Left ventricle myocardium inferior (tissue), 1 donor: ENCODE results near the gene NCKAP5. TPM values are rescaled to one million over a fixed set of nuclear protein-coding genes. Genes with fewer than 3 reads are reported as not detected.

ENCODE experiments used
- DNase-seq: peaks from one replicate; pipeline ENCODE4 v3.0.0-alpha.2; 2020
- H3K27ac ChIP-seq: fragments of 200-600 bp; replicated peaks from 2 replicates; pipeline ENCODE4 v1.8.0; 2021
- H3K27me3 ChIP-seq: fragments of 200-600 bp; 2 replicates; pipeline ENCODE4 v1.8.0; 2021; ENCODE audit warnings: low read depth
- H3K36me3 ChIP-seq: fragments of 200-600 bp; 2 replicates; pipeline ENCODE4 v1.8.0; 2021
- H3K4me1 ChIP-seq: fragments of 200-600 bp; 2 replicates; pipeline ENCODE4 v1.8.0; 2021
- H3K4me3 ChIP-seq: fragments of 200-600 bp; 2 replicates; pipeline ENCODE4 v1.8.0; 2021; ENCODE audit warnings: mild to moderate bottlenecking, moderate library complexity
- H3K9me3 ChIP-seq: fragments of 200-600 bp; replicated peaks from 2 replicates; pipeline ENCODE4 v1.8.0; 2021
- intact Hi-C: fragments of 100-400 bp; cut with micrococcal nuclease; formaldehyde crosslinking; loops from one replicate; pipeline ENCODE4 v1.11.0; 2022
- total RNA-seq: library from RNA; stranded (reverse); fragmentation: NEBNext Ultra II Directional; extraction: Animal tissue kit (Norgen Biotek cat#: 25700); gene quantifications from one replicate; pipeline ENCODE4 v1.2.1, GENCODE V29; 2021
- TF ChIP-seq, protein P1 (sequence below): fragments of 200-600 bp; IDR thresholded peaks from 2 replicates; pipeline ENCODE4 v1.8.0; 2021; ENCODE audit warnings: antibody characterized with exemption, mild to moderate bottlenecking, borderline replicate concordance
- donor health status: DM: no; HTN: yes; CAD: no; lungs with severe emphysema.

Gene NCKAP5
- total RNA-seq, 1 donor from 2014 or later: 6.0 TPM

DNA sequence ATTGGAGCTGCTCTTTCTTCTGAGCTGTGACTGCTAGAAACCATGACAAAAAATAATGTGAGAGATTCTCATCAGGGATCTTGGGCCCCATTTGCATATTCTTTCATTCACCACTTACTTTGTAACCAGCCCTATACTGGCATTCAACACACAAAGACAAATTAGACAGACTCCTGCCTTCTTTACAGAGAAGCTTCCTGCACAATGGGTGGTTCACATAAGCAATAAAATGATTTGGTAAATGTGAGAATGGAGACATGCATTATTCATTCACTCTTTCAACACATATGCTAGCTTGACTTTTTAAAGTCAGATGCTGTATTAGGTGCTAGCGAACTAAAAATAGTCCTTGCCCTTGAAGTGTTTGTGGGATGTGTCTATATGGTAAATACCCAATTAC is 174.4 kb downstream of the NCKAP5 start:
- intact Hi-C loops: no loop called here
- no peaks in the 10 kb centered on the region for H3K9me3 ChIP-seq
- H3K4me1 ChIP-seq: no peaks in the 10 kb centered on the region
- H3K4me3 ChIP-seq: no peak overlapping the region
- no peaks in the 10 kb centered on the region for H3K27me3 ChIP-seq
- H3K27ac ChIP-seq: no peak overlapping the region
- no peak for DNase-seq
- TF ChIP-seq, protein P1, sequence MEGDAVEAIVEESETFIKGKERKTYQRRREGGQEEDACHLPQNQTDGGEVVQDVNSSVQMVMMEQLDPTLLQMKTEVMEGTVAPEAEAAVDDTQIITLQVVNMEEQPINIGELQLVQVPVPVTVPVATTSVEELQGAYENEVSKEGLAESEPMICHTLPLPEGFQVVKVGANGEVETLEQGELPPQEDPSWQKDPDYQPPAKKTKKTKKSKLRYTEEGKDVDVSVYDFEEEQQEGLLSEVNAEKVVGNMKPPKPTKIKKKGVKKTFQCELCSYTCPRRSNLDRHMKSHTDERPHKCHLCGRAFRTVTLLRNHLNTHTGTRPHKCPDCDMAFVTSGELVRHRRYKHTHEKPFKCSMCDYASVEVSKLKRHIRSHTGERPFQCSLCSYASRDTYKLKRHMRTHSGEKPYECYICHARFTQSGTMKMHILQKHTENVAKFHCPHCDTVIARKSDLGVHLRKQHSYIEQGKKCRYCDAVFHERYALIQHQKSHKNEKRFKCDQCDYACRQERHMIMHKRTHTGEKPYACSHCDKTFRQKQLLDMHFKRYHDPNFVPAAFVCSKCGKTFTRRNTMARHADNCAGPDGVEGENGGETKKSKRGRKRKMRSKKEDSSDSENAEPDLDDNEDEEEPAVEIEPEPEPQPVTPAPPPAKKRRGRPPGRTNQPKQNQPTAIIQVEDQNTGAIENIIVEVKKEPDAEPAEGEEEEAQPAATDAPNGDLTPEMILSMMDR: no peak
- no peaks in the 10 kb centered on the region for H3K36me3 ChIP-seq

DNA sequence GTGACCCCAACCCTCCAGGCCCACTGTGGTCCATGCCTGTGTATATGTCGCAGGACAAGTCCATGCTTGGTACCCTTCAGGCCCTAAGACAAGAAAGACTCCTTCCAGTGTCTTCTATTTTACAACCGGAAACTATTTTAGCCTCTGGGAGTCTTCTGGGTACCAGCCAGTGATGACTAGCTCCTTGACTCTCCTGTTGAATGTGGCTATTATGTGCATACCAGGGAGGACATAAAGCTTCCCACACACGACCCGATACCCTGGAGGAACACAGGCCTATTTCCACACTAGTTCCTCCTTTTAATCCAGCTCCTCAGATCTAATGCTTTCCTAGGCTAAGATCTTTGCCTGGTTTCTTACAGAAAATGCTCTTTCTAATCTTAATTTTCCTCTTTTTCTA is 178.1 kb downstream of the NCKAP5 start:
- no peak overlapping the region for H3K4me3 ChIP-seq
- TF ChIP-seq, protein P1: no peak
- no peaks in the 10 kb centered on the region for H3K9me3 ChIP-seq
- H3K27ac ChIP-seq: no peak overlapping the region
- H3K36me3 ChIP-seq: no peaks in the 10 kb centered on the region
- DNase-seq: no peak
- no peaks in the 10 kb centered on the region for H3K4me1 ChIP-seq
- intact Hi-C loops: no loop called here
- no peaks in the 10 kb centered on the region for H3K27me3 ChIP-seq

DNA sequence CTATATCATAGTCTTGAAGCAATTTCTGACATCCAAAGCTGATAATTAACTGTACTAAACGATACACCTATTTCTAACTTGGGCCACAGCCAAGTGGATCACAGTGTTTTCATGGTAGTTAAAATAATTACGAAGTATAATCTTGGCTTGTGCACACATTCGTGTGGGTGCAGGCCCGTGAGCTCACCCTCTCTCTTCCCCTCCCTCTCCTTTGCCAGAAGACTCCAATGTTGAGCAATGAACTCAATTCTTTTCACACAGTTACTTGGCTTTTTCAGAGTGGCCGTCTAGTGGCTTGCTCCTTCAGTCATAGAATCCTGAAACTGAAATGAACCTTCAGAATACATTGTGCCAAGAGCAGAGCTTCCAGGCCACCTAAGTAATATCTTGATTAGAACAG is 178.7 kb downstream of the NCKAP5 start:
- Histone ChIP-seq H3K36me3 (no peaks in the 10 kb centered on the region), H3K4me1 (no peaks in the 10 kb centered on the region), H3K9me3 (no peaks in the 10 kb centered on the region), H3K27me3 (no peaks in the 10 kb centered on the region), H3K4me3 (no peak overlapping the region), H3K27ac (no peak overlapping the region)
- TF ChIP-seq, protein P1: no peak
- no peak for DNase-seq
- intact Hi-C loops: no loop called here

DNA sequence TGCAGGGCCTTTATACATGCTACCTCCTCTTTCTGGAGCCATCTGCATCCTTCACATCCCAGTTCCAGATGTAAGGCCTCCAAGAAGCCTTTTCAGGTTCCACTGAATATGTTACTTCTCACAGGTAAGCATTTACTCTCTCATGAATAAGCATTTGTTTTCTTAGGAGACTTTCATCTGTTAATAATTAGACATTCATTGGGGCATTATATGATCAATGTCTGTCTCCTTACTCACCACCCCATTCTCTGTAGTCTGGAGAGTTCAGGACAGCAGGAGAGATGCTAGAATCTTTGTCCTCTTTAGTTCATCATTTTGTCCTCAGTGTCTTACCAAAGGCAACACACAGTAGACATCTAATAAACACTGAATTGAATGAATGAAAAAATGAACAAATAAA is 185.7 kb downstream of the NCKAP5 start:
- H3K27me3 ChIP-seq: no peaks in the 10 kb centered on the region
- H3K4me3 ChIP-seq: no peak overlapping the region
- TF ChIP-seq, protein P1: no peak
- H3K9me3 ChIP-seq: no peaks in the 10 kb centered on the region
- no peaks in the 10 kb centered on the region for H3K4me1 ChIP-seq
- no peaks in the 10 kb centered on the region for H3K36me3 ChIP-seq
- no peak for DNase-seq
- intact Hi-C loops: no loop called here
- no peak overlapping the region for H3K27ac ChIP-seq

DNA sequence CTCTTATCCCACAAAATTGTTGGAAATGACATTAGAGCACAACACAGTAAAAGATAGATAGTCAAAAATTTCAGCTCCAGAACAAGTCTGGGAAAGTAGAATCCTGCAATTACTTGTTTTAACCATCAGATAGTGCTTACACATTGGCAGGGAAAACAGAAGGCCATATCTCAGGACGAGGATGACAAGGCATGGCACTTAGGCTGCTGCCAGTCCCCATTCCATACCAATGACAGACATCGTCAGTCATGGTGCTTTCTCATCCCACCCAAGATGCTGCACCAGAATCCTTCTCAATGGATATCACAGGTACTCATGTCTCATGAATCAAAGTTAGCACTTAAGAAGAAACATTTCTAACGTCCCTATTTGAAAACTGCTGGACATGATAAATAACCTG is 187.3 kb downstream of the NCKAP5 start:
- H3K4me1 ChIP-seq: no peaks in the 10 kb centered on the region
- H3K27ac ChIP-seq: no peak overlapping the region
- no peaks in the 10 kb centered on the region for H3K27me3 ChIP-seq
- H3K9me3 ChIP-seq: no peaks in the 10 kb centered on the region
- H3K36me3 ChIP-seq: no peaks in the 10 kb centered on the region
- no peak for DNase-seq
- no peak overlapping the region for H3K4me3 ChIP-seq
- intact Hi-C loops: no loop called here
- TF ChIP-seq, protein P1: no peak
